DOHH2 (cell line): ENCODE results near the gene STPG1.

Experiments used
- CTCF ChIP-seq: fragments of 200-600 bp; sonication (generic); IDR thresholded peaks from one replicate; pipeline ENCODE4 v1.5.1; 2014; ENCODE audit warnings: antibody characterized with exemption, mild to moderate bottlenecking, low read depth, low read length; ENCODE audit not compliant: poor library complexity, severe bottlenecking
- EZH2phosphoT487 ChIP-seq: fragments of 200-600 bp; sonication (generic); IDR thresholded peaks from 2 replicates; pipeline ENCODE4 v1.6.1; 2017; ENCODE audit warnings: borderline replicate concordance, mild to moderate bottlenecking, antibody characterized with exemption, low read length, moderate library complexity, mixed read lengths

GRCh38 chr1:24317956-24318614 is 95.5 kb downstream of the STPG1 start:
- TF ChIP-seq CTCF (no peak), EZH2phosphoT487 (no peak)
